KOPT-K1 (cell line): ENCODE results near the gene STX2.
"Not testable (repeated sequence)": the region's sequence is repeated elsewhere in the genome, so short reads cannot be mapped to it uniquely, and the experiment has no call there.

Experiments
- H3K27ac ChIP-seq: fragments of 200-600 bp; sonication (generic); 2 replicates; pipeline ENCODE4 v1.5.1; 2016; ENCODE audit warnings: antibody characterized with exemption, mild to moderate bottlenecking, low read depth, low read length; ENCODE audit not compliant: poor library complexity, severe bottlenecking
- H3K36me3 ChIP-seq: fragments of 200-600 bp; sonication (generic); 2 replicates; pipeline ENCODE4 v1.5.1; 2017; ENCODE audit warnings: antibody characterized with exemption, mild to moderate bottlenecking, low read length, moderate library complexity; ENCODE audit not compliant: insufficient read depth
- H3K9me3 ChIP-seq: fragments of 200-600 bp; sonication (generic); 2 replicates; pipeline ENCODE4 v1.5.1; 2017; ENCODE audit warnings: antibody characterized with exemption, low read length, mild to moderate bottlenecking; ENCODE audit not compliant: insufficient read depth, poor library complexity, severe bottlenecking

Gene STX2

GRCh38 chr12:130849561-130850417 is 10.7 kb upstream of the STX2 start:
- H3K36me3 ChIP-seq: no peaks in the 10 kb centered on the region
- H3K9me3 ChIP-seq: no peaks in the 10 kb centered on the region
- H3K27ac ChIP-seq: no peak overlapping the region

- H3K36me3 ChIP-seq, H3K27ac ChIP-seq: not testable (repeated sequence)
Observed at GRCh38 chr12:130848785-130849305, 9.8 kb upstream of the STX2 start.

GRCh38 chr12:130848105-130848504 is 9.1 kb upstream of the STX2 start:
- not testable (repeated sequence) for H3K36me3 ChIP-seq, H3K9me3 ChIP-seq

More at GRCh38 chr12:130848785-130849305, 9.8 kb upstream of the STX2 start:
- H3K9me3 ChIP-seq: not testable (repeated sequence)

GRCh38 chr12:130847112-130847511 is 8.1 kb upstream of the STX2 start:
- no peaks in the 10 kb centered on the region for H3K9me3 ChIP-seq

More at GRCh38 chr12:130848105-130848504, 9.1 kb upstream of the STX2 start:
- not testable (repeated sequence) for H3K27ac ChIP-seq

GRCh38 chr12:130846369-130846768 is 7.3 kb upstream of the STX2 start:
- H3K36me3 ChIP-seq: no peaks in the 10 kb centered on the region
- H3K9me3 ChIP-seq: no peaks in the 10 kb centered on the region
- H3K27ac ChIP-seq: no peak overlapping the region

More at GRCh38 chr12:130847112-130847511, 8.1 kb upstream of the STX2 start:
- no peak overlapping the region for H3K27ac ChIP-seq
- H3K36me3 ChIP-seq: no peaks in the 10 kb centered on the region

GRCh38 chr12:130839770-130840404 is 837 bp upstream of the STX2 start:
- peak overlapping the region; percentile 26 for H3K27ac ChIP-seq
- H3K9me3 ChIP-seq: no peaks in the 10 kb centered on the region
- no peaks in the 10 kb centered on the region for H3K36me3 ChIP-seq

- Histone ChIP-seq H3K36me3 (no peaks in the 10 kb centered on the region), H3K9me3 (no peaks in the 10 kb centered on the region), H3K27ac (peak overlapping the region; percentile 48)
Observed at GRCh38 chr12:130838284-130838950, 633 bp downstream of the STX2 start.

- H3K36me3 ChIP-seq: no peaks in the 10 kb centered on the region
- H3K27ac ChIP-seq: no peak overlapping the region
- no peaks in the 10 kb centered on the region for H3K9me3 ChIP-seq
Observed at GRCh38 chr12:130835436-130835835, 3.6 kb downstream of the STX2 start.

GRCh38 chr12:130835011-130835410 is 4.0 kb downstream of the STX2 start:
- no peaks in the 10 kb centered on the region for H3K9me3 ChIP-seq
- H3K27ac ChIP-seq: no peak overlapping the region
- no peaks in the 10 kb centered on the region for H3K36me3 ChIP-seq

GRCh38 chr12:130832561-130833209 is 6.4 kb downstream of the STX2 start:
- no peak overlapping the region for H3K27ac ChIP-seq
- H3K9me3 ChIP-seq: no peaks in the 10 kb centered on the region
- H3K36me3 ChIP-seq: no peaks in the 10 kb centered on the region

- Histone ChIP-seq H3K9me3 (no peaks in the 10 kb centered on the region), H3K27ac (no peak overlapping the region), H3K36me3 (no peaks in the 10 kb centered on the region)
Observed at GRCh38 chr12:130831876-130832405, 7.1 kb downstream of the STX2 start.

GRCh38 chr12:130831246-130831645 is 7.8 kb downstream of the STX2 start:
- Histone ChIP-seq H3K36me3 (no peaks in the 10 kb centered on the region), H3K27ac (no peak overlapping the region), H3K9me3 (no peaks in the 10 kb centered on the region)

GRCh38 chr12:130830246-130830551 is 8.9 kb downstream of the STX2 start:
- H3K36me3 ChIP-seq: no peaks in the 10 kb centered on the region
- no peak overlapping the region for H3K27ac ChIP-seq
- no peaks in the 10 kb centered on the region for H3K9me3 ChIP-seq

GRCh38 chr12:130829391-130830245 is 9.4 kb downstream of the STX2 start:
- H3K27ac ChIP-seq: no peak overlapping the region
- H3K36me3 ChIP-seq: no peaks in the 10 kb centered on the region

More at GRCh38 chr12:130829391-130830245, 9.4 kb downstream of the STX2 start:
- H3K9me3 ChIP-seq: no peaks in the 10 kb centered on the region
